ENCODE measurements around the gene FRYL.
A peak's percentile ranks its signal among the peaks of the same experiment; 100 is the strongest.

Gene FRYL

GRCh38 chr4:48602763-48603162 is 177.3 kb downstream of the FRYL start:
- DNase-seq: no peak

DNA sequence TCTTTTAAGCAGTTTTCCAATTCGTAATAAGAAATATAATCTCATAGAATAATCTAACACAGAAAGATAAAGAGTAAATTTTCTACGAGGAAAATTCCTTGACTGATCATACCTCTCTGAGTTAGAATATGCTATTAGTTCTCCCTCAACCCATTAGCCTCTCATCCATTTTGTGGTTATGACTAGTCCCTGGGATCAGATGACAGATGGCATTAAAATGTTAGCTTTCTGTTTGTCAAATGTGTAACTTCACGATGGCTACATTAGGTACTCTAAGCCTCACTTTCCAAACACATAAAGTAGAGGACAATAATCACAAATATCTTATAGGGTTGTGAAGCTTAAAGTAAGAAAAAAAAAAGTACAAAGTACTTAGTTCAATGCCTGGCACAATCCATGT is 177.9 kb downstream of the FRYL start:
- DNase-seq: no peak

DNA sequence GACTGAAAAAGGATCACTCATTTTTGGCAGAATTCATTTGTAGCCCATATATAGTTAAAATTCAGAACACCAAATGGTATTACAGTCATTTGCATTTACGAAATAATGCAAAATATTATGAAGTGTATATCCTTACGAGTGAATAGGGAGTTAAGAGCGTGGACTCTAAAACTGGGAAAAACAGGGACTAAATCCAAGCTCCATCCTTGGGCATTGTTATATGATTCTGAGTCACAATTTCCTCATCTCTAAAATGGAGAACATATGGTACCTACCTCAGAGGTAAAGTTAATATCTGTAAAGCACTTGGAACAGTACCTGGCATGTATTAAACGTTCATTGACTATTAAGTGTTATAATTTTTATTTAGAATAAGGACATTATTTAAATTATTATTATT is 183.7 kb downstream of the FRYL start:
- DNase-seq: no peak

DNA sequence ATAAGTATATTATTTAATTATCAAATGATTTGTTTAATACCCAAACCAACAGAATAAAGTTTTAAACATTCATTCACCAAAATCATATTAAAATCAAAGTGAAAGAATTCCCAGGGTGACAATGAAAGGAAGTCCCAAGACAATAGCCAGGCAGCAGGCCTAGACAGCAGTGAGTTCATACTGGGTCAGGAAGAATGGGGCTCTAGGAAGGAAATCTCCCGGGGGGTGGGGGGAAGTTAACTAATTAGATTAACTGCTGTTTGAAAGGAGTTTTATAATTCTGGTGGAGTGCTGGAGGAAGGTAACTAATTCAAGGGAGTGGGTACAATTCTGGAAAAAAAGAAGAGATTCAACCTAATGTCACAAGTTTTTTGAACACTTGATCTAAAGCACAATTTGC is 185.9 kb downstream of the FRYL start:
- DNase-seq: no peak

DNA sequence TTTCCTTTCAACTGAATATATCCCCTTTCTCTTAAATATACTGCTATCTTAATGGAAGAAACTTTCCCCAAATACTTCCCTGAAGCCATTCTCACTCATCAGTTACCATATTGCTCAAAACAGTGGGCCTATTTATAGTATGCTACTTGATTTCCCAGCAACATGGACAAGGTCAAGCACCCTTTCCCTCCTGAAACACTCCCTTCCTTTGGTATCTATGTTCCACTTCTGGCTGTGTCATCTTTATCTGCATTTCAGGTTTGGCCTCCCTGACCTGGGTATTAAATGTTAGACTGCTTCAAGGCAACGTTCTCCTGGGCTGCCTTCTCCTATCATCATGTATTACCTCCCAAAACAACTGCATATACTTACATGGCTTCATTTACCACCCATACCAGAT is 188.7 kb downstream of the FRYL start:
- DNase-seq: no peak

- DNase-seq: no peak
Measured at GRCh38 chr4:48590884-48591283, 189.2 kb downstream of the FRYL start.

DNA sequence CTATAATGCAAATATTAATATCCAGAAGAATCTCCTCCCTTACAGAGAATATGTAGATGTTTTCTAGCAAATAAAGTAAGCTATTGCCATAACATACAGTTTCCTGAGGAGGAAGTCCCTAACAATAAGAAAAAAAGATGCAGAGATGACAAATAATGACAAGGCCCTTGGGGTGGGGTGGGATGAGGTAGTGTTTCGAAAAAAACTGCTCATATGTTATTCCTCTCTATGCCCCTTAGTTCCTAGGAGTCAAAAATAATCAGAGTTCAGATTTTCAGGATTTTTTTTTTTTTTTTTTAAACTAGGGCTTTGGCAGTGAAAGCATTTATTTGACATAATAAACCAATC is 191.0 kb downstream of the FRYL start:
- no peak for DNase-seq

DNA sequence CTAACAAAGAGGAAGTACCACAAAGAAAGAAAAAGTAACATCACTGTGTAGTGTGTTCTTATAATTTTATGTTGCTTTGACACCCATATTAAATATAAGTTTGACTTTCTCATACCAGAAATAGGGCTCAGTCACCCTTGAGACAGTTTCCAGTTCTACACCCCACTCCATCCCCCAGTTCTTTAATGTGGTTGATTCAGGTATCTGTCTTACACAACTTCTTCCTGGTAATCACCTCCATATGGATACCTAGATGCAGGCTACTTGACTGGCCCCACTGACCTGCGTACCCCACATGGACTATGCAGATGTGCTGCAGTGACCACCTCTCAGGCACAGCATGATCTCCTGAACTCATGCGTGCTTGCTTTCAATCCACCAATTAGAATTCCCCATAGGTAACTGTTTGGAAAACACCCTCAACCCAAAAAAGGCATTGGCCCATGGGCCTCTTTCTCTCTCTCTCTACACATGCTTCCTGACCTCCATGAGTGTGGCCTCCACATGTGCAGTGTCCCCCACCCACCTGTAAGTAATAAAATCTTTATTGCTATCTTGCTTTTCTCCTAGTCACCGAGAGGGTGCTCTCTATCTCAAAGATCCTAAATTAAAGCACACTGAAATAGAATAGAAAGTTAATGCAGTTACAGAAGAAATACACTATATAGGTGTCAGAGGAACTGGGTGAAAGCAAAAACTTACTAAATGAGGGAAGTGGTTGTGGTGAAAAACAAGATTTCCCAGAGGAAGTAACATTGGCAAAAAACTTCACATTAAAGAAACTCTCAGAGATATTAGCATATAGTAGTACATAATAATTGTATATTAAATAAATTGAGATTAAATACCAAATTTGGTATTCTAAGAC is 191.6 kb downstream of the FRYL start:
- DNase-seq: no peak

- DNase-seq: no peak
Measured at GRCh38 chr4:48585401-48585800, 194.7 kb downstream of the FRYL start.

DNA sequence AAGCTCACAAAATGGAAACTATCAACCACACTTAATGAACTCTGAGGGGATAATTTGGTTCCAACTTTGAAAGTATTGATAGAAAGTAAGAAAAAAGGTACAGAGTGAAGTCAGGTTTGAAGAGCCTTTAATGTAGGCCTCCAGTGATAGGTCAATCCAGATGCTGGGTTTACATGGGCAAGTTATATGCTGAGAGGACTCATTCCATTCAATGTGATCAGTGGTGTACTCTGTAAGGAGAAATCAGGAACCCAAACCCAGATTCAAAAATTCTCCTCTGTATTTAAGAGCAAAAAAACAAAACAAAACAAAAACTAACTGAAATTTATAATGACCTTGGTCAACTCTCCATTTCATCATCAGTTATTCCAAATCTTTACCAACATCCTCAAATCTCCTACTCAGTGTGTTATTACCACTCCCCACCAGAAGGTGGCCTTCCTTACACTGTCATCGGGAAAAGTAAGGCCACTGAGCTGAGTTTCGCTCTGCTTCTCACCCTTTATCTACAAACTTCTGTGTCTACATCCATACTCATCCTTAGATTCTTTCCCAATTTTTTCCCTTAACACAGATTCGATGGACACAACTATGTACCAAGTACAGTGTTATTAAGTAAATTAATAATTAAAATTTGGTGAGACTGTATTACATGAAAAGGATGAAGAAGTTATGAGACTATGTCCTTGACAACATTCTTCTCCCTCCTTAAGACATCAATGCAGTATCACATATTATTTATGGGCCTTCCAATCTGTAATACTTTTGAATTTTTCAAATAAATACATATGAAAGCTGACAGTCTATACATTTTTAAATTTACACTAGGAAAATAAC is 201.7 kb downstream of the FRYL start:
- peak in 1 of 4 experiments; percentile 6 for DNase-seq

DNA sequence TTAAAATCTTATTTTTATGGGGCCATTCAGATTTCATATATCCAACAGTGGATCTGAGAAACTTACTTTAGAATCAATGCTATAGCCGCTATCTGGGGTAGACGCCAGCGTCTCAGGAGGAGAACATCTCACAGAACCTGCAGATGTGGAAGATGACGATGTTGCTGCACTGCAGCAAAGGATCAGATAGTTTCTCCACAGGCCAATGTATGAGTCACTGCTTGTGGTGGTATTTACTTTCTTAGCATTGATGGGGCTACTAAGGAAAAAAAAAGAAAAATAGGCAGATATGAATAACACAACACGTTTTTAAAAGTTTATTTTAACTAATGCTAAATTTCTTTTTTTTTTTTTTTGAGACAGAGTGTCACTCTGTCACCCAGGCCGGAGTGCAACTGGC is 204.1 kb downstream of the FRYL start:
- DNase-seq: no peak

- DNase-seq: no peak
Measured at GRCh38 chr4:48571471-48571870, 208.6 kb downstream of the FRYL start.

DNA sequence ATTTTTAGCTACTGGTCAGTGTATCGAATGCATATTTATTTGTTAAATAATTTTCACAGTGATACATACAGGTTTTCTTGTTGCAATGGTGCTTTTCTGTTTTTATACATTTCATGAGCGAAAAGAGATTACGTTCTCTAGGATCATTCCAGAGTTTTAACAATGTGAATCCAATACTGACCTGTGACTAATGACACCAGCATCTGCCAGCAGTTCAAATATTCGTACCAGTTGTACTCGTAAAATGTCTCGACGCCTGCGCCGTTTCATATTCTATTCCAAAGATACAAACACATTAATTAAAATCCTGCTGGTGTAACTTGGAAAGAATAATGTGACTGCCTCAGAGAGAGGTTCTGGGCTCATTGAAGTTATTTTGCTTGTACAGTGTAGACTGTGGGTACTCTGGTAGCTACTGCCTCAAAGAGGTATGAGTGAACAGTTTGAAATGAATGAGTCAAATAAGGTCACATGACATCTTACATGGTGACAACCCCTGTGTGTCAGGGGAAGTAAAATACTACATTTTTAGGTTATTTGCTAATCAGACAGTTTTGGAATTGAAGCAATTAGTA is 209.3 kb downstream of the FRYL start:
- no peak for DNase-seq

DNA sequence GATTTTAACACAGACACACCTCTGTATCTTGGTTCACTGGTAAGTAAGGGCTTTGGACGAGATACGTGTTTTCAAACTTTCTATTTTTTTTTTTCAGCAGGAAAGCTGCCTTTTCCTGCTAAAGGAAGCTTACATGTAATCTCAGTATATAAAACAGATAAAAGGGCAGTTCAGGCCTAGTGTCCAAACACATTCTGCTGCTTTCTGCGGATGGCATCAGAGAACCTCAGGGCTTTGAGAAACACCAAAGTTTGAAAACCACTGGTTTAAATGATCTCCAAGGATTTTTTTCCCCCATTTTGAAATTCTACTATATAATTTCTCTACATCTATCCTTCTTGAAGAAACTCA is 214.1 kb downstream of the FRYL start:
- DNase-seq: no peak

GRCh38 chr4:48565362-48566033 is 214.6 kb downstream of the FRYL start:
- DNase-seq: no peak

- no peak for DNase-seq
Measured at GRCh38 chr4:48564151-48564550, 215.9 kb downstream of the FRYL start.

DNA sequence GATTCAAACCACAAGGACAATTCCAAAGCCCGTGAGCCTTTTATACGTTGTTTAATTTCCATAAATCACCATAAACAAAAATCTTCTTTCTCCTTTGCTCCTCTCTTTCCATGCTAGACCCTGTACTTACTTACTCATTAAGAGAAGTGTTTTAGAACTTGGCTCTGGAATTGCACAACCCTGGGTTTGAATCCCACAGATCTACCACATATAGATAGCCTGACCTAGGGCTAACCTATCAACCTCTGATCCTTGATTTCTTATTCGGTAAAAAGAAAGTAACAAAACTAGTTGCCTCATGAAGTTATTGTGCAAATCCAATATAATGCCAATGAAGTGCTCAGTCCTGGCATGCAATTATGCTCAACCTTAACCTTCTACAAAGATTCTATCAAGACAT is 221.3 kb downstream of the FRYL start:
- no peak for DNase-seq

- no peak for DNase-seq
Measured at GRCh38 chr4:48558026-48558425, 222.1 kb downstream of the FRYL start.

- DNase-seq: no peak
Measured at GRCh38 chr4:48557478-48557877, 222.6 kb downstream of the FRYL start.

- no peak for DNase-seq
Measured at GRCh38 chr4:48556268-48556667, 223.8 kb downstream of the FRYL start.

GRCh38 chr4:48554606-48555005 is 225.5 kb downstream of the FRYL start:
- no peak for DNase-seq

DNA sequence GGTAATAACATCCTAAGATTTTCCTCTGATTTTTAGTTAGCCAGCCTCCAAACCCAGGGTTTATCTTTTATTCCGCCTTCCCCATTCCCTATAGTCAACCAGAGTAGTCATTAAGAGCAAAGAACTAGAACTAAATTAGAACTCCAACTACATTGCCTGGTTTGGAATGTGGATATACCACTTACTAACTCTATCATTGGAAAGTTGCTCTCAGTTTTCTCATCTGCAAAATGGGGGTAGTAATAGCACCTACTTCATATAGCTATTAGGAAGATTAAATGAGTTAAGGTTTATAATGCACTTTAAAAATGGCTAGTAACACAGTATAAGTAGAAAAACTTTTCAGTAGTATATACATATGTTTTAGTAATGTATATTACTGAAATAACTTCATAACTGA is 226.4 kb downstream of the FRYL start:
- no peak for DNase-seq

GRCh38 chr4:48546336-48546735 is 233.7 kb downstream of the FRYL start:
- peak in 1 of 4 experiments; percentile 1 for DNase-seq
